HG03095 (cell line): ENCODE data around the gene IKZF2.

ENCODE experiments used
- ATAC-seq: cut with Tn5 transposase; IDR thresholded peaks from one replicate; pipeline ENCODE4 v1.9.1; 2021; ENCODE audit warnings: moderate library complexity; ENCODE audit not compliant: unreplicated experiment

Gene IKZF2

GRCh38 chr2:212962691-212963090 is 188.7 kb downstream of the IKZF2 start:
- no peak for ATAC-seq

- ATAC-seq: no peak
Measured at GRCh38 chr2:212961255-212961654, 190.2 kb downstream of the IKZF2 start.

- ATAC-seq: no peak
Measured at GRCh38 chr2:212960336-212960735, 191.1 kb downstream of the IKZF2 start.

GRCh38 chr2:212959471-212960117 is 191.8 kb downstream of the IKZF2 start:
- no peak for ATAC-seq

- ATAC-seq: no peak
Measured at GRCh38 chr2:212958757-212959295, 192.6 kb downstream of the IKZF2 start.

GRCh38 chr2:212958133-212958532 is 193.3 kb downstream of the IKZF2 start:
- no peak for ATAC-seq

- ATAC-seq: no peak
Measured at GRCh38 chr2:212957624-212958023, 193.8 kb downstream of the IKZF2 start.

GRCh38 chr2:212956665-212957607 is 194.5 kb downstream of the IKZF2 start:
- ATAC-seq: no peak

GRCh38 chr2:212953170-212953920 is 198.1 kb downstream of the IKZF2 start:
- ATAC-seq: peak; percentile 88

GRCh38 chr2:212949786-212950185 is 201.6 kb downstream of the IKZF2 start:
- no peak for ATAC-seq
